GM19035 (cell line): ENCODE data around the gene NCOA7.
"Not testable (repeated sequence)": the region's sequence is repeated elsewhere in the genome, so short reads cannot be mapped to it uniquely, and the experiment has no call there.

ENCODE experiments used
- ATAC-seq: cut with Tn5 transposase; IDR thresholded peaks from one replicate; pipeline ENCODE4 v1.9.1; 2021; ENCODE audit not compliant: unreplicated experiment

NCOA7 gene

DNA sequence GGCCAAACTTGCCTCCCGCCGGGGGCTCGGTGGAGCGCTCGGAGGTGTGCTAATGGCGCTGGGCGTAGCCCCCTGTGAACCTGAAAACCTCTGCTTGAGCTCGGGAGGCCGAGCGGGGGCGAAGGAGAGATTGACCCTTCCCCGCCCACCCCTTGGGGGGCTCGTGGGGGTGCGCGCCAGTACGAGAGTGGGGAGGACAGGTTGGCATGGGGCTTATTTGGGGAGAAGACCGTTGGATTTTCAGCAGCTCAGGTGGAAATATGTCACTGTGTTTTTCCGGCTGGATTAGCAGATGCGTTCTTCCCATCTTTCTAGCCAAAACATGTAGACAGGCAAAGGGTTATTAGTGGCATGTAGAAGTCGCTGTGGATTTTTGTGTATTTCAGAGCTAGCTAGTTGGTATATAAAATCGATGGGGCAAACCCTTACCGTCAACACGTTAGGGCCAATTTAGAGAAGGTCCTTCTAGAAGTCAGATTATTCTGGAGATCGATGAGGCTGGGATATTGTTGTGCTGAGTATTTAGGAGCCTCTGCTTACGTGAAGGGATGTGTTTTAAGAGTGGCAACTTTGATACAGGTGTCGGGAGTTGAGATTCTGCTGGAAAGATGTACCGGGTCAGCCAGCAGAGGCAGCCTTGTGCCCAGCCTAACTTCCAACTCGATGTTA is 525 bp downstream of the NCOA7 start:
- peak; percentile 33 for ATAC-seq

DNA sequence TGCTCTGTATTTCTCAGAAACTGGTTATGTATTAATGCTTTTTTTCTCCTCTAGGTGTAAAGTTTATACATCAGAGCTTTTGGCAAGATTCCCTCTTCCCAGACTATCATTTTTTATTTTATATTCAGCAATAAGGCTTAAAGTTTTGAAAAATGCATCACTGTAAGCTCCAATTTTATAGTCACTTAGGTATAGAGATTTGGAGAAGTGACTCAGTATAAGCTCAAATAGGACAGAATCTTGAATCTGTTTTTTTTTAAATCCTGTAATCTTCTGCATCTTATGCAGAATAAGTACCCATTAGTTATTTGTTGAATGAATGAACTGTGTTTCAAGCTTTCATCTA is 1.0 kb downstream of the NCOA7 start:
- ATAC-seq: no peak

DNA sequence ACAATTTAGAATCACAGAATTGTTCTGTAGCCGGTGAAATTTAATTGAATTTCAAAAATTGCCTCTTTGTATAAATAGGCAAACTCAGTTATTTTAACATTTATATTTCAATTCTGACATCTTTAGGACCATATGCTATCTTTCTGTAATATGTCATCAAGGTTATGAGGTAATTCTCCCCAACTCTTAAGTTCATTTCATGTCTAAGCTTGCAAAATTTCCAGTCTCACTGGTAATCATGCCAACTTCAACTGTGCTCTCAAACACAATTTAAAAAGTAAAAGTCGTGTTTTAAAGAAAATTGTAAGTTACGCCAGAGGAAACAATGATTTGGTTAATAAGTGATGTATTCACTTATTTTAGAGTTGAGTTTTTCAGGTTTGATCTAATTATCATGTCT is 1.4 kb downstream of the NCOA7 start:
- no peak for ATAC-seq

DNA sequence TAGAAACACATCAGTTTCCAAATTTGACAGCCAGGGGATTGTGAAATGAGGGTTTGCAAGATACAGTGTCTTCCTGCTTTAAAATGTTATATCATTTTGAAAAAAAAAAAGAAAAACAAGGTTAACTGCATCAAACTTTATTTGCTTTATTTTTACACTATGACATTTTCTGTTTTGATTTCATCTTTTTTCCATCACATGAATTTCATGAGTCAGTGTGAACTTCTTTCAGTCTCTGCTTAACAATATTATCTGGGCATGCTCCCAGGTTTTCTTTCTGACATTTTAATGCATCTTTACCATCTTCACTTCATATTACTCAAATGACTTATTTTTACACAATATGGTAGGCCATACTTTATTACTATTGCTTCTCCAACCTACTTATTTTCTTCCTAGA is 1.9 kb downstream of the NCOA7 start:
- ATAC-seq: no peak

DNA sequence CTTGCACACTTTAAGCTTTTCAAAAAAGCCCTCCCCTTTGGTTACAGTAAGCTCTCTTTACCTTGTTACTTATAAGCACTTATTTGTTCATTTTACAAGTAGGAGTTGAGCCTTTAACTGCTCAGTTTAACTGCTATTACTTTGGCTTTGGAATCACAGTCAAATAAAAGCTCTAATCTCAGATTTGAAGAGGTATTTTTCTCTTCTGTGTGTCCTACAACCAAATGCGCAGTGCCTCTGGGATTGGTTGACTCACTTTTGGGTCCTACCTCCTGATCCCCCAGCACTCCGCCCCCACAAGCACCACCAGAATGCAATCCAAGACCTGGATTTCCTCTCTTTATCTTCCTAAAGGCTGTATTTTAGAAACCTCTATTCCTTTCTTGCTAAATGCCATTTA is 2.5 kb downstream of the NCOA7 start:
- no peak for ATAC-seq

DNA sequence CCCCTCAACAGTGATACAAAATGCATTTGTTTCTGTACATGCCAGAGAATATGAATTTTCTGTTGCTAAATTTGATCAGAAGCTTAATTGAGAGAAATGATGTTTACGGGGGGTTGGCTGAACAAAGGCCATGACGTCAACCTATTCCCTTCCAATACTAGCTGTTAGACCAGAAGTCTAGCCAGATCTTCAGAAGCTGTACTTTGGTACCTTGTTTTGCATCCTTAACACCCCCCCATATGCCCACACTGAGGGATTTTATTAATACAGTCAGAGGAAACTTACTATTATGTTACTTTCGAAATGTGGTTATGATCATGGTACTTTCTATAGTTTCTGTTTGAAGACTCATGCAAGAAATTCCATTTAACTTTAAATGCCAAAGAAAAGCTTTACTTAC is 3.1 kb downstream of the NCOA7 start:
- no peak for ATAC-seq

DNA sequence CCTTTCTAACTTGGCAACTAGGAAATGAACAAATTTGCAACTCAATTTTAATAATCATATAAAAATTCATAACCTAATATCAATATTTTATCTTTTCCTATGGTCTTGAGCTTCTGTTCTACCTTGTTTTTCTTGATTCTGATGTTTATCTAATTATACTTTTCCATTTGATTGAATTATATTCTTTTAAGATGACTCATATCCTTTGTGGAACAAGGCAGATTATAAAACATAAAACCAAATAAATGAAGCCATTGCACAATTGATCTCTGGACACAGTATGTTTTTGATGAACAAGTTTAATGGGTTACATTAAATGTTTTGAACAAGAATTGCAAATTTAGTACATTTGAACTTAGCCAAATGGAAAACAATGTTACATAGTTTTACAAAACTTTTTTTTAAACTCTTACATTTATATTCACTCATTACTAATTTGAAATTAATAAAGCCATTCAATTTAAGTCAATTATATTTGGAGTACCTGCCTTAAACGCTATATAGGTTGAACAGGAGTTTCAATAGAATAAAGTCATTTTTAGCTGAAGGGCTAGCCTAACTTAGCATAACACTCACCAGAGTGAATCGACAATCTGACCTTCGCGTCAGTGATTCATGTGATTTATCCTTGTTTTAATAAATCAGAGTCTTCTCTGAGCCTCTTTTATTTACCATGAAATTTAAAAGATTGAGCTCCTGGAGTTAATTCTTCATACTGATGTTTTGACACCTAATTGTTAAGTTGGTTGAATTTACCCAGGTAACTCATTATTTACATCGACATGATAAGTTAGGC is 3.8 kb downstream of the NCOA7 start:
- no peak for ATAC-seq

DNA sequence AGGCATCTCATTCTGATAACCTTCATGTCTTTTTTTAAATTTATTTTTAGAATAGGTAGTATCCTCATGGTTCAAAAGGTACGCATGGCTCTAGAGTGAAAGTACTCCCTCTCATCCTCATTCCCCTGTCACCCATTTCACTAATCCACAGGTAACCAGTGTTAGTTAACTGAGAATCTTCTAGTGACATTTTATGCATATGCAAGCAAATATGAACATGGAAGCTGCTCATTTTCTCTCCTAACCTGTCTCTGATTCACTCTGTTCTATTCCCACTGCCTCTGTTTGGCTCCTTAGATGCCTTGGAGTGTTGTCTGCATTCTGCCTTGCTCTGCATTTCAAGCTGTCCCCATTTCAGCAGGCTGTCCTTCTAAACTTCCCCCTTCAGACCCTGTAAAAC is 4.5 kb downstream of the NCOA7 start:
- no peak for ATAC-seq

DNA sequence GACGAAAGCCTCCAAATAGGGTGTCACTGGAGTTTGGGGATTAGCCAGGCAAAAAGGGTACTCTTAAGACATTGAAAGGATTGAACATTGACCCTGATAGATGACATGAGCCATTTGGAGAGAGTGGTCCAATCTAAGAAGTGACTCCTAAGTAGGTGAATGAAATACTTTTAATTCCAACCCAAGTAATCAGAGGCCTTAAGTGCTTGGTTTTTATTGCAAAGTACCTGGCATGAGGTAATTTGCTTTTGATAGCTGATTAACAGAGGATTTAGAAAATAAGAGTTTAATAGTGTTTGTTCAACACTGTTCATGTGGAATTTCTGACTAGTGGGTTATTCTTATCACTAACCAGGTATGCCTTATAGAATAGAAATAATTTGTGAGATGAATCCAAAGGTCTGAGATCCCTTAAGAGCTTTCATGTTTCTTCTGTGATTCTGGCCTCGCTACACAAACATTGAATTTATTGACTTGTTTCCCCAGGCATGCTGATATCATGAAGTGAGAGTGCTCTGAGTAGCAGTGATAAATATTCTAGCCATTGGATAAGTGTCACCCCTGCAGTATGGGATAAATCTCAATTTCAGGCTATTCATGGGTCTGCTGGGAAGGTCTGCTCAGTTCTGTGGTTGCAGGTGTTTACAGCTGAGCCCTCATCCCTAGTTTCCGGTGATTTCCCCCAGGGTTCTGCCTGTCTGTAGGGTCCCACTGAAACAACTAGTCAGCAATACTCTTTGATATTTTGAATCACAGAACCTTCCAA is 6.5 kb downstream of the NCOA7 start:
- ATAC-seq: no peak

DNA sequence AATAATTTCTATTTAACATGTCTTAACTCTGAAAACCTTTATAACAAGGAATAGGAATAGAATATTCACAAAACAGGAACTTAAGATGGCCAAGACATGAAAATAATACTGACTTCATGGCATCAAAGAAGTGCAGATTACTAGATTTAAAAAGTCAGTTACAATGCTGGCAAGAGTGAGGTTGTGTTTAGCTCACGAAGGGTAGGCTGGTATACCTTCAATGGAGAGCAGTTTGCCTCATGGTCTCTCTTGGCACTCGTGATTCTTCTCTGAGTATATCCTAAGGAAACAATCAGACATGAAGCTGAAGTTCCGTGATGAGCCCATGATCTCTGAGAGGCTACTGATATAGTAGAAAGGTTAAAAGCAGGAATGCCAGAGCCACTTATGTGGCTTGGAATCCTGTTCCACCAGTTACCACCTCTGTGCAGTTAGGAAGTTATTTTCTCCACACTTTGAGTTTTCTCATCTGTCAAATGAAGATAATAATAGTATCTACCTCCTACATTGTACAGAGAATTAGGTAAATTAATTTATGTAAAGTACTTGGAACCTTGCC is 7.2 kb downstream of the NCOA7 start:
- ATAC-seq: no peak

DNA sequence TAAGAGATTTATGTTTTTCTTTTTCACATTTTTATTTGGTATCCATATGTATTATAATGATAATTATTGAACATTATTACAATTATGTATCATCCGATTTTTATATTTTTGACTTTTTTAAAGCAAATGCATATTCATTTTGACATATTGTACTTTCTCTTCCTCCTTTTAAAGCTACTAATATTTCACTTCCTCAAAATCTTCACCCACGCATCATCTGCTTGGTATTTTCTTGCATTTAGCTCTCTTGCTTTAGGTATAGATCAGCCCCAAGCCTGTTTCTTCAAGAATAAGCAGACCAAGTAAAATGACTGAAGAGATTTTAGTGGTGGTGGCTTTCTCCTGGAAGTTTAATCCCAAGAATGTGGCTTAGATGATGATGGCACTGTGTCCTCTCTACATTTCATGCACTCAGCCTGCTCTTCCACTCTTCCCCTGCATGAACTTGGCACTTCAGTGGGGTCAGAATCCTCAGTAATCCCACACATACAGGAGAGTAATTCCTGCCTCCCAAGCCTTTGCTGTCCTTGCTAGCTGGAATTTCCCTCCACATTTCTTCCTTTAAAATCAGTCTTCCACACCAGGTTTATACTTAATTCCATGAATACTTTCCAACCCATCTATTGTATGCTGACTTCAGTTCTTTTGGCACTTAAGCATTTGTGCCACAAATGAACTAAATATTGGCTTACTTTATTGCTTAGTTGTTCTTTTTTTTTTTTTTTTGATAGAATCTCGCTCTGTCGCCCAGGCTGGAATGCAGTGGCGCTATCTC is 8.2 kb downstream of the NCOA7 start:
- ATAC-seq: peak; percentile 92

DNA sequence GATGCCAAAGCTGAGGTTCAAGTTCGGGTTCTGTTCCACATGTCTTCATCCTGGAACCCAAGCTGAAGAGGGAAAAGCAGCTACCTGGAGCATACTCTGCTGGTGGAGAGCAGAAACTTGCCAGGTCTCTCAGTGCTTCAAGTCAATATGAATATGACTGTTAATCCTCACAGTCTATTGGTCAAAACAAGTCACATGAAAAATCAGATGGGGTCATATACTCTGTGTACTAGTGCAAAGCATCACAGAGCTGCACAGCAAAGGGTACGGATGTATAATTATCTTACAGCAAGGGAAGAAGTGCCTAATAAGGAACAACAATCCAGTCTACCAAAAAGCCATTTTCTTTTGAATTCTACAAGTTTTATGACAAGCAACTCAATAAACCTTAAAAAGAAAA is 11.6 kb downstream of the NCOA7 start:
- no peak for ATAC-seq

DNA sequence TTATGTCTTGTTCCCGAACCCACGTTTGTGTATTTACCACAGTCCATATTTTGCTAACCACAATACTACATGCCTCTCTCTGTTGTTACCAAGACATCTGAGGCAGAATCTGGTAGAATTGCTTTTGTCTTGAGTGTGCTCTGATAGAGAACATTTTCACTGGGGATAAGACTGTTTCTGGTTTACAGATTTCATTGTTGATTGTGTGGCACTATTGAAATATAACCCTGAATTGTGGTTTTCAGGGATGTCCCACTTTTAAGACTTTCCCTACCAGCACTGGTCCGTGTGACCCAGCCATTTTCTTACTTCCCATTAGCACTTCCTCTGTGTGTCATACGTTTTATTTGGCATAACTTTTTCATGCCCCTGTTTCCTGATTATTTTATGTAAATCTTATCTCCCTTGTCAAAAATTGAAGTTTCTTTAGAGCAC is 12.2 kb downstream of the NCOA7 start:
- ATAC-seq: no peak

DNA sequence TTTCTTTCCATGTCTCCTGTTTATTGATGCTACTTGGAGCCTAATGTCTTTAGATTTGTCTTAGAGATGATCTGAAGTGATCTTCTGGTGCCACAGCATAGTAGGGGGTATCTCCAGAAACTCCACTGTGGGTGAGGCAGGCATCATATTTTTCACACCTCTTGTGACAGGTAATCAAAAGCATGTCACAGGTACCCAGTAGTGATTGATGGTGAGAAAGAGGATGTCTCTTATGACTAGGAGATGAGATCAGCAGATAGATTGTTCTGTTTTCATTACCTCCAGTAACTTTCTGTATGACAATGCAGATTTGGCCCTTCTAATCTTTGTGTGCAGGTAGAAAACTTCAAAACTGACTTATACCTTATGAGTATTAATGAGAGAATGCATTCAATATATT is 13.5 kb downstream of the NCOA7 start:
- peak; percentile 68 for ATAC-seq

DNA sequence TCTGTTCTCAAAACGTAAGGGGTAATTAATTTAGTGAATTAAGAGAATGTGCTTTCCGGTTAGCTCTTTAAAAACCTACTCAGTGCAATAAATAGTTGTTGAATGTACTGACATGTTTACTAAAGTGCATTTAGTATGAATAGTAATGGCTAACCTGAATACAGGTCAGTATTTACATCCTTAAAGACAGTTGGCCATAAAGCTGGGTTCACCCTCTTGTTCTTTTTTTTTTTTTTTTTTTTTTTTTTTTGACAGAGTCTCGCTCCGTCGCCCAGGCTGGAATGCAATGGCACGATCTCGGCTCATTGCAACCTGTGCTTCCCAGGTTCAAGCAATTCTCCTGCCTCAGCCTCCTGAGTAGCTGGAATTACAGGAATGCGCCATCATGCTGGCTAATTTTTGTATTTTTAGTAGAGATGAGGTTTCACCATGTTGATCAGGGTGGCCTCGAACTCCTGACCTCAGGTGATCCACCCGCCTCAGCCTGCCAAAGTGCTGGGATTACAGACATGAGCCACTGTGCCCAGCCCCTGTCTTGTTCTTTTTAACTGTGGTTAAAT is 14.2 kb downstream of the NCOA7 start:
- not testable (repeated sequence) for ATAC-seq

DNA sequence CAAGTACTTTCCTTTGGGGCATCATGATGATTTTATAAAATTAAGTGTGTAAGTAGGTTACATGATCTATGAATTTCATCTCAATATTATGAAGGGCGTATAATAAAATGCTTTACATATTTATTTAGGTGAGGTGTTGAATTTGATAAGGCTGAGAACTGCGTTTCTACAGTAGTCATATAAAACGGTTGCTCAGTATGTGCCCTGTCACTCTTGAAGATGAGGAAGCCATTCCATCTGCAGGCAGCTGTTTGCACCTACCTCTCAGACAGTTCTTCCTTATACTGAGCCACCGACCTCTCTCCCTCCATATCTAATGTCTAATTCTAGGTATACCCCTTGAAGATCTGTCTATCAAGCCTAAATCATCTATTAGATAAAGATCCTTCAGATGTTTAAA is 16.1 kb downstream of the NCOA7 start:
- no peak for ATAC-seq

DNA sequence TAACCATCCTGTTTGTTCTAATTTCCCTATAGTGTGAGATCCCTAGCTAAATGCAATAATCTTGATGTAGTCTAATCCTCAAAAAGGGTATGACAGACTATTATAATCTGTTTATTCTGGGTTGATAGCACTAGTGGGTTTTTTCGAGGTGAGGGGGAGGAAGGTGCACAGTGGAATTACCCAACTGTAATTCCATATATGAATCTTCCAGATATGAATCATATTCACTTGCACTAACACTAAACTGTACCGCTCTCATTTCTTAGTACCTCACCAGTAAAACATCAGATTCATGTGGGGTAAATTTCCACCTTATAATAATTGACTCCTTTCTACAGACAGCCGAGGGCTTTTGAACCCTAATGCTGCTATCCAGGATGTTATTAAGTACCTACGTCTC is 16.5 kb downstream of the NCOA7 start:
- peak; percentile 35 for ATAC-seq

DNA sequence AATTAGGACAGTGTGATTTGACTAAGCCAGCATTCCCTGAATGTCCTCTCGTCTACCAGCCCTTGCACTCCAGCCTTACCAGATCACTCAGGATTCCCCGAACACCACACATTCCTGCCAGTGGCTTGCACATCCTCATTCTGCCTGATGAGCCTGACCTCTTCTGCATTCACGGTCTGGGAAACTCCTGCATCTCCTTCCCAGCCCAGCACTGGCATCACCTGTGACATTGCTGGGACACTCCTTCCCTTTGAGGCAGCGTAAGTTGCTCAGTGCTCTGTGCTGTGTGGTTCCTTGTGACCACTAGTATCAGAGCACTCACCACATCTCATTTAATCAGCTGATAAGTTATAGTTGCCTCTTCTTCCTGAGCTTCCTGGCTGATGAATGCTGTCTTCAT is 17.3 kb downstream of the NCOA7 start:
- no peak for ATAC-seq

DNA sequence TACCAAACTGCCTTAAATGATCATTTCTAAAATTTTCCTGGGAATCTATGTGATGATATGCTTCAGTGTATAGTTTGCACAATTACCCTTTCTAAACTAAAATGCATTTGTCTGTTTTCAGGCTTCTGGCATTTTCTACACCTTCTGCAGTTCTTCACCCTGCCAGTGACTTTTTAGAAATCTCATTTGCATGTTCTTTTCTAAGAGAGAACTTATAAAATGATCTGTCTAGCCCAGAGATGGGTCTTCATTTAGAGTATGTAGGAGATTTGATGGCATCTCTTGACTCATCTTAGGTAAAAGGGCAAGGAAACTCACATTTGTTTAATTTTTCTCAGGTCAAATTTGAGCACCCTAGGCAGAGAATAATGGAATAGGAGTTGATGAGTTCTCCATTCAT is 17.8 kb downstream of the NCOA7 start:
- no peak for ATAC-seq

DNA sequence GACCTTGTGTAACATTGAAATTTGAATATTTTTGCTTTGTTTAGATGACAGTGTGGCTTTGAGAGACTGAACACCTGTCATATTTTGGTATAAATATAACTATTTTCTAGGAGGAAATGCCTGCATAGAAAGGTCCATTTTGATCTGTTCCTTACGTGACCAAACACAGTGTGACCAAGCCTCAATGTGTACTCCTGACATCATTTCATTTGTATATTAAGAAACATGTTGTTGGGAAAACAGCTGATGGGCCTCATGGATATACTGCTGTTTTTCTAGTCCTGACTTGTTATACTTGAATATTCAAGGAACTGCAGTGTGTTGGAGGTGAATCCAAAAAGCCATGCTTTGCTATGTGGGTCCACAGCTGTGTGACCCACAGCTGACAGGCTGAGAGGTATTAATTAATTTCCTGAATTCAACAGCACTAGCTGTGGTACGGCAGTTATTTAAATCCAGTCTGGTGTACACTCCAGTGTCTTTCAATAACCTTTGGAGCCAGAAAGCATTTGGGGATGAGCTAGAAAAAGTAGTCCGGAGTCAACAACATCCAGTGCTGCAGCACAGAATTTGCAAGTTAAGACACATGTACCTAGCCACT is 18.9 kb downstream of the NCOA7 start:
- ATAC-seq: no peak
